ENCODE results near the gene FGFRL1.

FGFRL1 gene

GRCh38 chr4:1061760-1062159, 50.3 kb downstream of the FGFRL1 start:
- in situ Hi-C loops (cut with HindIII; ENCODE audit: low sequenced_read_pairs): no loop called here

GRCh38 chr4:1062419-1062818, 51.0 kb downstream of the FGFRL1 start:
- in situ Hi-C loops (cut with HindIII; ENCODE audit: low sequenced_read_pairs): no loop called here

- in situ Hi-C loops (cut with HindIII; ENCODE audit: low sequenced_read_pairs): no loop called here
Observed at GRCh38 chr4:1065732-1066131, 54.3 kb downstream of the FGFRL1 start.

DNA sequence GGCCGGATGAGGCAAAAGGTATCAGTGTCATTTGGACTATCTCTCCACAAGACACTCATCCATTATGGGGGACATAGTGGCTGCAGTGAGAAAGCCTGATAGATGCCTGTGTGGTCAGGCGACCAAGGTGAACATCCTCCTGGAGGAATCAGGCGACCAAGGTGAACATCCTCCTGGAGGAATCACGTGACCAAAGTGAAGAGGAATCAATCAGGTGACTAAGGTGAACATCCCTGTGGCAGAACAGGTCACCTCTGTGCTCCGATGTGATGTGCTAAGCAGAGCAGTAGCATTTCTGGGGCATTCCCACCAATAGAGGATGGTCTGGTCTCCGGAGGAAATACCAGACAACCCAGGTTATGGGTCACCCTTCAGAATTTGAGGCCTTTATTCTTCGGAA, 58.0 kb downstream of the FGFRL1 start:
- in situ Hi-C loops (cut with HindIII; ENCODE audit: low sequenced_read_pairs): no loop called here

- in situ Hi-C loops (cut with HindIII; ENCODE audit: low sequenced_read_pairs): no loop called here
Observed at GRCh38 chr4:1072830-1073446, 61.5 kb downstream of the FGFRL1 start.

DNA sequence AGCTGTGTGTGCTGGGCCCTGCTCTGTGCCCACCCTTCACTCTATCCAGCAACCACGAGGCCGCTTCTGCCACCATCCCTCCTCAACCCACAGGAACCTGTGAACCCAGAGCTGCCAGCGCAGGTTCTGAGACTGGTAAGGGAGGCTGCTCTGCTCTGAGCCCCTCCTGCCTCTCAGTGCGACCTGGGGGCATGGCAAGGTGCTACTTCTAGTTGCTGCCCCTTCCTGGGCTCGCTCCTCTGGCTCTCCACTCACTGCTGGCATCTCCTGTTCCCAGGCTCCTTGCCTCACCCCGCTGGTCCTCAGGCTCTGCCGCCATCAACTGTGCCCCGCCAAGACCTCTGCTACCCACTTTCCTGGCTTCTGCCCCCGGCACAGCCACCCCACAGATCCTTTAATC, 62.7 kb downstream of the FGFRL1 start:
- in situ Hi-C loops (cut with HindIII; ENCODE audit: low sequenced_read_pairs): no loop called here

DNA sequence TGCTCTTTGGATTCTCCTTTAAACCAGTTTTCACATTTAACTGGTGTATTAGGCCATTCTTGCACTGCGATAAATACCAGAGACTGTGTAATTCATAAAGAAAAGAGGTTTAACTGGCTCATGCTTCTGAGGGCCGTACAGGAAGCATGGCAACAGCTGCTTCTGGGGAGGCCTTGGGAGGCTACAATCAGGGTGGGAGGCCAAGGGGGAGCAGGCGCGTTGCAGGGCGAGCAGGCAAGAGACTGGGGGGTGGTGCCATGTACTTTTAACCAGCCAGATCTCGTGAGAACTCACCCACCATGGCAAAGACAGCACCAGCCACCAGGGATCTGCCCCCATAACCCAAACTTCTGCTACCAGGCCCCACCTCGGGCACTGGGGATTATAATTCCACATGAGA, 63.8 kb downstream of the FGFRL1 start:
- in situ Hi-C loops (cut with HindIII; ENCODE audit: low sequenced_read_pairs): no loop called here

GRCh38 chr4:1075809-1076699, 64.6 kb downstream of the FGFRL1 start:
- in situ Hi-C loops (cut with HindIII; ENCODE audit: low sequenced_read_pairs): no loop called here

Data from DLD1 (cell line).